Smooth muscle cell of bladder (primary cell): ENCODE data around the gene STAT6. TPM values are rescaled to one million over a fixed set of nuclear protein-coding genes. Genes with fewer than 3 reads are reported as not detected.

ENCODE experiments used
- total RNA-seq: library from RNA; depleted of rRNA; stranded (reverse); fragments of >200 nt; gene quantifications from 2 replicates; pipeline ENCODE4 v1.2.3, GENCODE V29; 2014

Gene STAT6, protein sequence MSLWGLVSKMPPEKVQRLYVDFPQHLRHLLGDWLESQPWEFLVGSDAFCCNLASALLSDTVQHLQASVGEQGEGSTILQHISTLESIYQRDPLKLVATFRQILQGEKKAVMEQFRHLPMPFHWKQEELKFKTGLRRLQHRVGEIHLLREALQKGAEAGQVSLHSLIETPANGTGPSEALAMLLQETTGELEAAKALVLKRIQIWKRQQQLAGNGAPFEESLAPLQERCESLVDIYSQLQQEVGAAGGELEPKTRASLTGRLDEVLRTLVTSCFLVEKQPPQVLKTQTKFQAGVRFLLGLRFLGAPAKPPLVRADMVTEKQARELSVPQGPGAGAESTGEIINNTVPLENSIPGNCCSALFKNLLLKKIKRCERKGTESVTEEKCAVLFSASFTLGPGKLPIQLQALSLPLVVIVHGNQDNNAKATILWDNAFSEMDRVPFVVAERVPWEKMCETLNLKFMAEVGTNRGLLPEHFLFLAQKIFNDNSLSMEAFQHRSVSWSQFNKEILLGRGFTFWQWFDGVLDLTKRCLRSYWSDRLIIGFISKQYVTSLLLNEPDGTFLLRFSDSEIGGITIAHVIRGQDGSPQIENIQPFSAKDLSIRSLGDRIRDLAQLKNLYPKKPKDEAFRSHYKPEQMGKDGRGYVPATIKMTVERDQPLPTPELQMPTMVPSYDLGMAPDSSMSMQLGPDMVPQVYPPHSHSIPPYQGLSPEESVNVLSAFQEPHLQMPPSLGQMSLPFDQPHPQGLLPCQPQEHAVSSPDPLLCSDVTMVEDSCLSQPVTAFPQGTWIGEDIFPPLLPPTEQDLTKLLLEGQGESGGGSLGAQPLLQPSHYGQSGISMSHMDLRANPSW
- total RNA-seq = 75.2 and 76.1 TPM in 2 replicates

GRCh38 chr12:57111031-57111734 lies at the start of gene STAT6:
STAT6 (minus strand) TSS chr12:57111362; CDS start chr12:57108278, 3,084 bp downstream.

GRCh38 chr12:57146961-57147944 lies 36.1 kb upstream of the STAT6 start, which contains the start of gene LRP1-AS:
LRP1-AS (minus strand) TSS chr12:57147619.

DNA sequence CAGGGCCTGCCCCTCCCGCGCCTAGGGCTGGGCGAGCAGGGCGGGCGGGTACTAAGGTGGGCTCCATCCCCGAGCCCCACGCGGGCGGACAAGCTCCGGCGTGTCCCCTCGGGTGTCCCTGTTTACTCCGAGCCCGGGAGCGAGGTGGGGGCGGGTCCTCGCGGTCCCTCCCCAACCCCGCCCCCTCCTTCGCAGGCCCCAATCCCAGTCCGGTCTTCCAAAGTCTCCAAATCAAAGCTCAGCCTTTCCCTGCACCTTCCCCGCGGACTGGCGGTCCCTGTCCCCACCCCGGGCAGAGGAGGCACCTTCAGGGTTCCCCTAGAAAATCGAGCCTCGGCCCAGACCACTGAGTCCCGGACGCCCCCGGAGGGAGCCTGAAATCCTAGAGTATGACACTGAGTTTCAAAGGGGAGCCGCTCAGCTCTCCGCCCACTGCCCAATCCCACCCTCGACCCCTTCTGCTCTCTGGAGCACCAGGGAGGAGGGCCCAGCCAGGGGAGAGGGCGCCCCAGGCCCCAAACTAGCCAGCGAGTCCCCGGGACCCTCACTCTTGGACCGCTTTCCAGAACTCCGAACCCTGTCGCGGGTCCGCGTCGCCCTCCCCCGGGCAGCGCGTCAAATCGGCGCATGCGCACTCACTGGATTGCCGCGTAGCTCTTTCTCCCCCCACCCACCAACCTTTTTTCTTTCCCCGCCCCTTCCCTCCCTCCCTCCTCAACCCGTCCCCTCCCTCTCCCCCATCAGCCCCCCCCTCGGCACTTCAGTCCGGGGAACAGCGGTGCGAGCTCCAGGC lies 16.8 kb upstream of the STAT6 start, which contains the start of gene LRP1:
TSS of gene LRP1 (plus strand) at position 758 of the 793 bp plus-strand sequence. CDS start 482 bp downstream, outside the sequence.

GRCh38 chr12:57088354-57089270 lies 22.6 kb downstream of the STAT6 start, which contains the start of gene NAB2:
NAB2 (plus strand) TSS chr12:57089114; CDS start chr12:57089272, 158 bp downstream.

DNA sequence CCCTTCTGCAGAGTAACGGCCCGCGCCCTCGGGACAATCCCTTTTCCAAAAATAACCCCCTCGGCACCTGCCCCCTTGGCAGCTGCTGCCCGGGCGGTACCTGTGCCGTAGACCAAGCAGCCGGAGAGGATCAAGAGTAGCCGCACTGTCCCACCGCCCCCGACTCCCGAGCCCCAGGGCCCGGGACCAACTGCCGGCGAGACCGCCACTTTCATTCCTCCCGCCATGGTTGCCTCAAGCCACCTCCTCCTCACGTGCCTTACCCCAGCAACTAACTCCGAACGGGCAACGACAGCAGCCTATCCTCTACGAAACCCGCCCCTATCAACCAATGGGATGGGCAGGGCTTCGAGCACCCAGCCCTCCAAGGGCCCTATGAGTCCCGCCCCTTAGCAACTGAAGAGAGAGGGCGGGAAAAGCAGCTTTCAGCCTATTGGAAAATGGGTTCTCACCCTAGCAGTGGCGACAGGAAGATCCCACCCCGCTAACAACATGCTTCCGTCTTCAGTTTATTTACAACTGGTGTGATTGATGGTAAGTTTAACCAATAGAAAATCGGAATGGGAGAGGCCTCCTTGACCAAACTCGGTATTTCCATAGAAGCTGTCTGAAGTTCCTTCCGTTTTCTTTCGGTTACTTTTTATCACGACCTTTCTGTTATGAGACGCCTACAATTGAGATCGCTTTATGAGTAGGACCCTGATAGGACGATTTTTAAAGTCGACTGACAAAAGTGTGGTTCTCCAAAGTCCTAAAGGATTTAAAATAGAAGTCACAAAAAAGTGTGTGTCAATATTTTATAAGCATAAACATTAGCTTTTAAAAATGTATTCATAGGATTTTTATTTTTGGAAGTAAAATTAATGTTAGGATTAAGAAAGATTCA lies 32.4 kb downstream of the STAT6 start, which contains the start of gene NEMP1:
TSS of gene NEMP1 (minus strand) at position 273 of the 886 bp plus-strand sequence. CDS start at position 227, 46 bp downstream.

DNA sequence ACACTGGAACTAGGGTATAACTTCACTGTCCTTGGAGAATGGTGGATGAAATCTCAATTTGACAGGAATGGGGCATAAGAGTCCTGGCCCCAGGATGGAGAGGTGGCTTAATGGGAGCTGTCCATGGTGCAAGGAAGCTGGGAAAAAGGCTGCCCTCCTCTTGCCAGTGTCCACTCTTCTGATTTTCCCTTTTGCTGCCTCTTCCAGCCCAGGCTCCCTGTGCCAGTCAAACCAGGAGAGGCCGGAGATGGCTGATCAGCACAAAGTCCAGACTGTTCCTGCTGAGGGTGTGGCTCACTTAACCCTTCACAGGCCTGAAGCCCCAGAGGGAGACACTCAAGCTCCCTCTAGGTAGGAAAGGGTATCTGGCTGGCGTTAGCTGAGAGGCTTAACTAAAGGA lies 61.3 kb downstream of the STAT6 start, which contains the start of gene MYO1A:
TSS of gene MYO1A (minus strand) at position 240 of the 400 bp plus-strand sequence. CDS start 1,806 bp downstream, outside the sequence.

Other genes with a start within 250 kb of the STAT6 start
- gene SDR9C7, start 177.0 kb downstream of the STAT6 start, total RNA-seq = under 0.01 TPM in 1 of 2 replicates, not detected in the other
- gene RDH16, start 153.8 kb downstream of the STAT6 start, total RNA-seq = 0.09 and 0.14 TPM in 2 replicates
- 2.8 and 3.6 TPM in 2 replicates for gene ZBTB39, start 104.8 kb downstream of the STAT6 start, total RNA-seq
- not detected in 2 replicates for gene TAC3, start 94.8 kb downstream of the STAT6 start, total RNA-seq
- gene MYO1A, start 61.2 kb downstream of the STAT6 start, total RNA-seq = under 0.01 TPM in 1 of 2 replicates, not detected in the other
- 3.8 and 4.7 TPM in 2 replicates for gene NEMP1, start 32.6 kb downstream of the STAT6 start, total RNA-seq
- gene NAB2, start 22.2 kb downstream of the STAT6 start, total RNA-seq = 26.6 and 39.9 TPM in 2 replicates
- 258 and 432 TPM in 2 replicates for gene LRP1, start 17.1 kb upstream of the STAT6 start, total RNA-seq
- not detected in 2 replicates for gene LRP1-AS, start 36.3 kb upstream of the STAT6 start, total RNA-seq
- 0.28 and 0.65 TPM in 2 replicates for gene NXPH4, start 105.4 kb upstream of the STAT6 start, total RNA-seq
- 223 and 313 TPM in 2 replicates for gene SHMT2, start 118.3 kb upstream of the STAT6 start, total RNA-seq
- gene STAC3, start 139.8 kb upstream of the STAT6 start, total RNA-seq = 0.14 and 0.37 TPM in 2 replicates